Measurements from ENCODE around the gene FGD3.

GRCh38 chr9:92941861-92942260, 5.5 kb upstream of the FGD3 start:
- TF ChIP-seq POLR2A (IDR thresholded peaks at IDR 0.05) = no peak
- no peak for TF ChIP-seq CTCF (IDR thresholded peaks at IDR 0.05)
- TF ChIP-seq EP300 (IDR thresholded peaks at IDR 0.05) = no peak
